Measurements from ENCODE around the gene INTS1. TPM values are rescaled to one million over a fixed set of nuclear protein-coding genes. Genes with fewer than 3 reads are reported as not detected.

INTS1 gene
- total RNA-seq, 1 donor from 2014 or later = 80.7 TPM

DNA sequence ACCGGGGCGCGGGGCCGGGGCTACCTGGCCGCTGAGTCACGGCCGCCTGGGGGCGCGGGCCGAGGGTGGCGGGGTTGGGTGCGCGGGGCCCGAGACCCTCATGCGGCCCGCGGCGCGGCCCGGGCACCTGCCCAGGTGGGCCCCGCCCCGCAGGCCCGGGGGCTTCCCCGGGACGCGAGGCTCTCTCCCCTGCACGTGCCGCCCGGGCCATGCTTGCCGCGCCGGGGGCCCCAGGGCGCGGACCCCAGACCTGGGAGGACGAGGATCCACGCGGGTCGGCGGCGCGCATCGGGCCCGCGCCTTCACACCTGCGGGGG, 26.7 kb upstream of the INTS1 start:
- intact Hi-C loops (cut with DNase I) = loop anchor here (1.0 to 10.0 kb wide), 6 partner anchors 18 to 1104 kb away; partner anchors contain the start of genes GET4, INTS1 and TTYH3
- H3K4me1 ChIP-seq = peaks cover 6 to 33% of the 10 kb centered on the region in 2 donors
- H3K27ac ChIP-seq = peak overlapping the region; percentile 98 to 99
- TF ChIP-seq, protein P1, sequence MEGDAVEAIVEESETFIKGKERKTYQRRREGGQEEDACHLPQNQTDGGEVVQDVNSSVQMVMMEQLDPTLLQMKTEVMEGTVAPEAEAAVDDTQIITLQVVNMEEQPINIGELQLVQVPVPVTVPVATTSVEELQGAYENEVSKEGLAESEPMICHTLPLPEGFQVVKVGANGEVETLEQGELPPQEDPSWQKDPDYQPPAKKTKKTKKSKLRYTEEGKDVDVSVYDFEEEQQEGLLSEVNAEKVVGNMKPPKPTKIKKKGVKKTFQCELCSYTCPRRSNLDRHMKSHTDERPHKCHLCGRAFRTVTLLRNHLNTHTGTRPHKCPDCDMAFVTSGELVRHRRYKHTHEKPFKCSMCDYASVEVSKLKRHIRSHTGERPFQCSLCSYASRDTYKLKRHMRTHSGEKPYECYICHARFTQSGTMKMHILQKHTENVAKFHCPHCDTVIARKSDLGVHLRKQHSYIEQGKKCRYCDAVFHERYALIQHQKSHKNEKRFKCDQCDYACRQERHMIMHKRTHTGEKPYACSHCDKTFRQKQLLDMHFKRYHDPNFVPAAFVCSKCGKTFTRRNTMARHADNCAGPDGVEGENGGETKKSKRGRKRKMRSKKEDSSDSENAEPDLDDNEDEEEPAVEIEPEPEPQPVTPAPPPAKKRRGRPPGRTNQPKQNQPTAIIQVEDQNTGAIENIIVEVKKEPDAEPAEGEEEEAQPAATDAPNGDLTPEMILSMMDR (IDR thresholded peaks at IDR 0.05) = no peak
- H3K4me3 ChIP-seq = peak overlapping the region; percentile 76 to 91
- no peak for DNase-seq (ENCODE audit: low spot score in 2 of 2)
- H3K27me3 ChIP-seq = no peaks in the 10 kb centered on the region
- peaks cover 4 to 8% of the 10 kb centered on the region in 2 donors for H3K36me3 ChIP-seq
- no peaks in the 10 kb centered on the region for H3K9me3 ChIP-seq

DNA sequence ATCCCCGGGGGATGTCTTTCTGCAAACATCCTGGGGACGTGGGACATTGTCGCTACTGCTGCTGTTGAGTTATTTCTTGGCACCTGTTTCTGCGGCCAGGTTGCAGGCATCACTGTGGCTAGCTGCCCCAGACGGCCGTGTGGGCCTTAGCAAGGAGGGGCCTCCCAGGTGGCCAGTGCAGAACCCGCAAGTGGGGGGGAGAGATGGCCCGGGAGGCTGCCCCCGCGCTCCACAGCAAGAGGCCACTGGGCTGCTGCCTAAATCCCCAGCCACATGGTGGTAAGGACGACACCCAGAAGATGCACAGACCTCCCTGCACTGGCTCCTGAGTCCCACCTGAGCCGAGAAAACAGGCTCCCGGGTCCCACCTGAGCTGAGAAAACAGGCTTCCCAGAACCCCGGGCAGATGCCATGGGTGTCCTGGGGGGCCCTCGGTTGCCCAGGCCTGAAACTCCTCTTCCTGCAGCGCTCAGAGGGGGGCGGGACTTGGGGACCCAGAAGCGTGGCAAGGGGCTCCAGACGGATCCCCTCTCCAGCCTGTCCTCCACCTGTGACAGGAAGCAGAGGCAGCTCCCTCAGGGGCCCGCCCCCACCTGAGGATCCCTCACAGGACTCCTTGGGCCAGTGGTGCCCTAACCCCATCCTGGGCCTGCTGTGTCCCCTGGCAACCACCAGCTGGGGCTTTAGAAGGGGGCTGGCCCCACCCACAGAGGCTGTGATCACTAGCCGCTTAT, 25.4 kb upstream of the INTS1 start:
- Histone ChIP-seq H3K27me3 (no peaks in the 10 kb centered on the region), H3K36me3 (no peaks in the 10 kb centered on the region), H3K9me3 (no peaks in the 10 kb centered on the region), H3K27ac (no peak overlapping the region), H3K4me3 (peak overlapping the region in 1 of 2 donors; percentile 76), H3K4me1 (peaks cover 6 to 23% of the 10 kb centered on the region in 2 donors)
- TF ChIP-seq, protein P1 (IDR thresholded peaks at IDR 0.05) = no peak
- no peak for DNase-seq (ENCODE audit: low spot score in 2 of 2)
- intact Hi-C loops (cut with DNase I) = loop anchor here (1.0 to 10.0 kb wide), 6 partner anchors 16 to 1105 kb away; partner anchors contain the start of genes GET4, INTS1 and TTYH3

DNA sequence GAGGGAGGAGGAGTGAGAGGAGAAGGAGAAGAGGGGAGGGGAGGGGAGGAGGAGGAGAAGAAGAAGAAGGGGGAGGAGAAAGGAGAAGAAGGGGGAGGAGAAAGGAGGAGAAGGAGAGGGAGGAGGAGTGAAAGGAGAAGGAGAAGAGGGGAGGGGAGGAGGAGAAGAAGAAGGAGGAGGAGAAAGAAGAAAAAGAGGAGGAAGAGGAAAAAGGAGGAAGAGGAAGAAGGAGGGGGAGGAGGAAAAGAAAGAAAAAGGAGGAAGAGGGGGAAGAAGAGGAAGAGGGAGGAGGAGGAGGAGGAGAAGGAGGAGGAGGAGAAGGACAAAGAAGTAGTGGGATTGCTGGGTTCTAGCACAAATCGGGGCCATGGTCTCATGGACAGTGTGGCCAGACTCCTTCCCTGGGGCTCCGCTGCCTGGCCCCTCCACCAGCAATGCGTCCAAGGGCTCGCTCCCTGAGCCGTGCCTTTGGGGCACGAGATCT, 22.1 kb upstream of the INTS1 start:
- intact Hi-C loops (cut with DNase I) = no loop called here
- no peak overlapping the region for H3K27ac ChIP-seq
- peaks cover 0 to 8% of the 10 kb centered on the region in 2 donors for H3K4me1 ChIP-seq
- DNase-seq (ENCODE audit: low spot score in 2 of 2) = no peak
- no peak overlapping the region for H3K4me3 ChIP-seq
- H3K27me3 ChIP-seq = no peaks in the 10 kb centered on the region
- TF ChIP-seq, protein P1 (IDR thresholded peaks at IDR 0.05) = no peak
- H3K36me3 ChIP-seq = no peaks in the 10 kb centered on the region
- H3K9me3 ChIP-seq = no peaks in the 10 kb centered on the region

DNA sequence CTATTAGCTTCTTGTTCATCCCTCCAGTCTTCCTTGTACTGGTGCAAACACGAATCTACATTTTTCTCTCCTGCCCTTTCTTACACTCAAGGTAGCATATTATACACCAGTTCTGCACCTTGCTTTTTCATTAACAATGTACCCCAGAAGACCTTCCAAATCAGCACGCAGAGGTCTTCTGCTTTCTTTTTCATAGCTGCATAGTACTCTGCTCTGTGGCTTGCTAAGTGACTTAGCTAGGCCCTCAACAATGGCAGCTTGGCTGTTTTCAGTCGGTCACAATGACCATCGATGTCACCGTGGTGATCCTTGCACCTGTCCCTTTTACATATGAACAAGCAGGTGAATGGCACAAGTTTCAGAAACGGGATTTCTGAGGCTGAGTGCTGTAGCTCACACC, 21.2 kb upstream of the INTS1 start:
- TF ChIP-seq, protein P1 (IDR thresholded peaks at IDR 0.05) = no peak
- H3K4me1 ChIP-seq = peaks cover 0 to 8% of the 10 kb centered on the region in 2 donors
- no peak overlapping the region for H3K27ac ChIP-seq
- H3K27me3 ChIP-seq = no peaks in the 10 kb centered on the region
- H3K36me3 ChIP-seq = no peaks in the 10 kb centered on the region
- H3K4me3 ChIP-seq = no peak overlapping the region
- intact Hi-C loops (cut with DNase I) = no loop called here
- H3K9me3 ChIP-seq = no peaks in the 10 kb centered on the region
- DNase-seq (ENCODE audit: low spot score in 2 of 2) = no peak

DNA sequence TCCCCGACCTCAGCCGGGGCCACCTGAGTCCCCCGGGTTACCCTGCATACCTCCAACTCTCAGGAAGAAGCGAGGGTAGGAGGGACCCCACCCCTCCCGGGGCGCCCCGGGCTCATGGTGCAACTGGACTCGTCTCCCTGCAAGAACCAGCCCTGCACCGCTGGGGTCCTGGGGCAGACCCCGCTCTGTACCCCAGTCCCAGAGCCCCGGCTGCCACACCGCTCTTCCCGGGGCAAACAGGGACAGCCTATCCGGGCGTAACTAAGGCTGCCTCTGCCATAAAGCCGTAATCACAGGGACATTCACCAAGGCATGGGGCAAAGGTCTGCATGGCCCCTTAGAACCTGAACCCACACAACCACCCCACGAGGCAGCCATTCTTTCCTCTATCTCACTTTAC, 19.7 kb upstream of the INTS1 start:
- Histone ChIP-seq H3K27me3 (no peaks in the 10 kb centered on the region), H3K27ac (no peak overlapping the region), H3K4me3 (no peak overlapping the region), H3K4me1 (peaks cover 0 to 3% of the 10 kb centered on the region in 2 donors), H3K9me3 (no peaks in the 10 kb centered on the region), H3K36me3 (no peaks in the 10 kb centered on the region)
- intact Hi-C loops (cut with DNase I) = no loop called here
- DNase-seq (ENCODE audit: low spot score in 2 of 2) = no peak
- TF ChIP-seq, protein P1 (IDR thresholded peaks at IDR 0.05) = no peak
